Skeletal muscle tissue (tissue), 4 donors: ENCODE data around the gene ST6GALNAC1. TPM values are rescaled to one million over a fixed set of nuclear protein-coding genes. Genes with fewer than 3 reads are reported as not detected.
"Not testable (repeated sequence)": the region's sequence is repeated elsewhere in the genome, so short reads cannot be mapped to it uniquely, and the experiment has no call there.

Experiments used
- H3K27ac ChIP-seq: one replicate; pipeline ENCODE4 v1.7.0; 2013; ENCODE audit warnings: mild to moderate bottlenecking, low read depth, low read length, inconsistent platforms
- H3K27me3 ChIP-seq, 3 donors: one replicate each; pipeline ENCODE4 v1.7.0; 2013; ENCODE audit warnings: low read length in 3 of 3; ENCODE audit not compliant: control insufficient read depth in 3 of 3, insufficient read depth in 3 of 3
- H3K36me3 ChIP-seq, 3 donors: one replicate each; pipeline ENCODE4 v1.7.0; 2013; ENCODE audit warnings: low read length in 3 of 3; ENCODE audit not compliant: control insufficient read depth in 3 of 3, insufficient read depth in 3 of 3
- H3K4me1 ChIP-seq, 3 donors: one replicate each; pipeline ENCODE4 v1.7.0; 2013; ENCODE audit warnings: low read length in 3 of 3, mild to moderate bottlenecking in 3 of 3; ENCODE audit not compliant: control insufficient read depth in 3 of 3, insufficient read depth in 3 of 3
- H3K4me3 ChIP-seq, 3 donors: one replicate each; pipeline ENCODE4 v1.7.0; 2013; ENCODE audit warnings: low read length in 3 of 3
- H3K9ac ChIP-seq, 3 donors: one replicate each; pipeline ENCODE4 v1.7.0; 2013; ENCODE audit warnings: low read length in 3 of 3, mild to moderate bottlenecking in 3 of 3, moderate library complexity in 2 of 3, low read depth in 1 of 3
- H3K9me3 ChIP-seq, 3 donors: one replicate each; pipeline ENCODE4 v1.7.0; 2013; ENCODE audit warnings: low read length in 3 of 3; ENCODE audit not compliant: control insufficient read depth in 3 of 3
- total RNA-seq: library from RNA; depleted of rRNA; stranded (reverse); fragments of >200 nt; gene quantifications from one replicate; pipeline ENCODE4 v1.2.3, GENCODE V29; 2014
- donor health status: Osteomylitis.

ST6GALNAC1 gene
- total RNA-seq, 1 donor from 2014 or later: not detected

DNA sequence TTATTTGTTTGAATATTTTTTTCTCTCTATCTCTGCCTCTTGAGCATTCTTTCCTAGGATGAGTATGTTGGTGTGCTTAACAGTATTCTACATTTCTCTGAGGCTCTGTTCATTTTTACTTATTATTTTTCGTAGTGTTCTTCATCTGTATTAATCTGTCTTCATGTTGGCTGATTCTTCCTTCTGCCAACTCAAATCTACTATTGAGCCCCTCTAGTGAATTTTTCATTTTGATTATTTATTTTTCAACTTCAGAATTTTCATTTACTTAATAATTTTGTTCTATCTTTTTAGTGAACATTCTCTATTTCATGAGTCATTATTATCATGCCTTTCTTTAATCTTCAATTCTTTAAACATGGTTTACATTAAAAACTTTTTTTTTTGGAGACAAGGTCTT lies 3.2 kb upstream of the ST6GALNAC1 start:
- no peak overlapping the region for H3K9ac ChIP-seq
- no peaks in the 10 kb centered on the region for H3K9me3 ChIP-seq
- no peaks in the 10 kb centered on the region for H3K36me3 ChIP-seq

DNA sequence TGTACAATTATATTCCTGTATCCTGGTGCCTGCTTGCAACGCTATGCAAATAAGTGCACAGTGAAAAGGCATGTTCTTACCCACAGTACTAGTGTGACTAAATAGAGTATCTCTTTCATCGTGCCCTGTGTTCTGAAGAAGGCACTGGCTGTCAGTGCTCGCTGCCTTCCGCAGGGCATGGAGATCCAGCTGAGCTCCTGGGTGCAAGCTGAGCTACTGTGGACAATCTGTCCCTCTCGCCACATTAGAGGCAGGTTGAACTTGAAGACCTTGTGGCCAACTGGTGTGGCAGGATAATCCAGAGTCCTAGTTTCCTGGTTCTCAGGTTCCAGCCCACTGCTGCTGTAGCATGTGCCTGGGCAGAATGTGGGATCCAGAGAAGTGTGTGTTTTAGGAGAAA lies 1.9 kb upstream of the ST6GALNAC1 start:
- Histone ChIP-seq H3K36me3 (no peaks in the 10 kb centered on the region), H3K9ac (no peak overlapping the region), H3K9me3 (no peaks in the 10 kb centered on the region), H3K4me3 (no peak overlapping the region), H3K27me3 (peaks cover 0 to 4% (median 3%) of the 10 kb centered on the region in 3 donors), H3K4me1 (peaks cover 0 to 4% (median 0%) of the 10 kb centered on the region in 3 donors), H3K27ac (no peak overlapping the region)

More for the DNA sequence above, 3.2 kb upstream of the ST6GALNAC1 start:
- H3K4me1 ChIP-seq: peaks cover 0 to 4% (median 0%) of the 10 kb centered on the region in 3 donors
- H3K27me3 ChIP-seq: peaks cover 0 to 4% (median 3%) of the 10 kb centered on the region in 3 donors
- H3K4me3 ChIP-seq: no peak overlapping the region
- H3K27ac ChIP-seq: no peak overlapping the region

DNA sequence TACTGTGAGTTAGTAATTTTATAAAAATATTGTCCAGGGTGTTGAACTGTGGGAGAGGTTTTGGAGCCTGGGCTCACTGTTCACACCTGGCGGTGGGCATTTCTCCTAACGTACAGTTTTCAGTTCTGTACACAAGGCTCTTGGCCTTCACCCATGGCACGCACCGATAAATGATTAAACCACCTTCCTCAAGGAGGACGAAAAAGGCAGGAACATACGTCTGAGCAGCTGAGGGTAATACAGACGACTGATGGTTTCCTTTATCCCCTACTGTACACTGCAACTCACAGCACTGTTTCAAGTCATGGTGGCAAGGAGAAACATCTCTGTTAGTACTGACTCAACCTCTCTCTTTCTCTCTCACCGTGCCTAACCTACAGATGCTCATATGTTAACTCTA lies 1.4 kb upstream of the ST6GALNAC1 start:
- Histone ChIP-seq H3K4me3 (no peak overlapping the region), H3K9ac (no peak overlapping the region), H3K36me3 (no peaks in the 10 kb centered on the region), H3K4me1 (peaks cover 0 to 4% (median 0%) of the 10 kb centered on the region in 3 donors), H3K27me3 (peaks cover 0 to 4% (median 3%) of the 10 kb centered on the region in 3 donors), H3K27ac (no peak overlapping the region), H3K9me3 (no peaks in the 10 kb centered on the region)

- no peaks in the 10 kb centered on the region for H3K9me3 ChIP-seq
- H3K36me3 ChIP-seq: no peaks in the 10 kb centered on the region
- peak overlapping the region in 1 of 3 donors; percentile 16 for H3K9ac ChIP-seq
- peaks cover 0 to 4% (median 0%) of the 10 kb centered on the region in 3 donors for H3K4me1 ChIP-seq
- H3K27ac ChIP-seq: no peak overlapping the region
- peaks cover 0 to 2% (median 0%) of the 10 kb centered on the region in 3 donors for H3K27me3 ChIP-seq
- H3K4me3 ChIP-seq: peak overlapping the region in 1 of 3 donors; percentile 41
Observed at GRCh38 chr17:76642994-76643393, 563 bp downstream of the ST6GALNAC1 start.

GRCh38 chr17:76642032-76642561 lies 1.5 kb downstream of the ST6GALNAC1 start:
- no peak overlapping the region for H3K9ac ChIP-seq
- H3K4me1 ChIP-seq: peaks cover 0 to 4% (median 0%) of the 10 kb centered on the region in 3 donors
- H3K27me3 ChIP-seq: no peaks in the 10 kb centered on the region
- H3K9me3 ChIP-seq: no peaks in the 10 kb centered on the region
- H3K36me3 ChIP-seq: no peaks in the 10 kb centered on the region
- no peak overlapping the region for H3K4me3 ChIP-seq
- H3K27ac ChIP-seq: no peak overlapping the region

GRCh38 chr17:76641501-76641900 lies 2.1 kb downstream of the ST6GALNAC1 start:
- Histone ChIP-seq H3K27ac (no peak overlapping the region), H3K36me3 (no peaks in the 10 kb centered on the region), H3K9ac (no peak overlapping the region), H3K4me3 (no peak overlapping the region), H3K9me3 (no peaks in the 10 kb centered on the region), H3K27me3 (no peaks in the 10 kb centered on the region), H3K4me1 (peaks cover 0 to 4% (median 0%) of the 10 kb centered on the region in 3 donors)

GRCh38 chr17:76640550-76641380 lies 2.8 kb downstream of the ST6GALNAC1 start:
- Histone ChIP-seq H3K4me3 (no peak overlapping the region), H3K36me3 (no peaks in the 10 kb centered on the region), H3K27ac (no peak overlapping the region), H3K9me3 (no peaks in the 10 kb centered on the region), H3K27me3 (no peaks in the 10 kb centered on the region), H3K9ac (no peak overlapping the region), H3K4me1 (peaks cover 0 to 4% (median 0%) of the 10 kb centered on the region in 3 donors)

- no peaks in the 10 kb centered on the region for H3K4me1 ChIP-seq
- H3K27ac ChIP-seq: no peak overlapping the region
- no peak overlapping the region for H3K4me3 ChIP-seq
Observed at GRCh38 chr17:76638263-76638662, 5.3 kb downstream of the ST6GALNAC1 start.

DNA sequence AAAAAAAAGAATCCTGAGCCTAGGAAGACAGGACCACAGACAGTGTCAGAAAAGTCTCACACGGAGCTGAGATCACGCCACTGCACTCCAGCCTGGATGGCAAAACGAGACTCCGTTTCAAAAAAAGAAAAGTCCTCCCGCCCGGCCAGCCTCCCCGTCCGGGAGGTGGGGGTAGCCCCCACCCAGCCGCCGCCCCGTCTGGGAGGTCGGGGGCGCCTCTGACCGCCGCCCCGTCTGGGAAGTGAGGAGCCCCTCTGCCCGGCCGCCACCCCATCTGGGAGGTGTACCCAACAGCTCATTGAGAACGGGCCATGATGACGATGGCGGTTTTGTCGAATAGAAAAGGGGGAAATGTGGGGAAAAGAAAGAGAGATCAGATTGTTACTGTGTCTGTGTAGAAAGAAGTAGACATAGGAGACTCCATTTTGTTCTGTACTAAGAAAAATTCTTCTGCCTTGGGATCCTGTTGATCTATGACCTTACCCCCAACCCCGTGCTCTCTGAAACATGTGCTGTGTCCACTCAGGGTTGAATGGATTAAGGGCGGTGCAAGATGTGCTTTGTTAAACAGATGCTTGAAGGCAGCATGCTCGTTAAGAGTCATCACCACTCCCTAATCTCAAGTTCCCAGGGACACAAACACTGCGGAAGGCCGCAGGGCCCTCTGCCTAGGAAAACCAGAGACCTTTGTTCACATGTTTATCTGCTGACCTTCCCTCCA lies 6.9 kb downstream of the ST6GALNAC1 start:
- not testable (repeated sequence) for H3K4me1 ChIP-seq, H3K27ac ChIP-seq, H3K36me3 ChIP-seq, H3K27me3 ChIP-seq, H3K4me3 ChIP-seq, H3K9me3 ChIP-seq, H3K9ac ChIP-seq

More at GRCh38 chr17:76638263-76638662, 5.3 kb downstream of the ST6GALNAC1 start:
- H3K9me3 ChIP-seq: no peaks in the 10 kb centered on the region
- H3K36me3 ChIP-seq: no peaks in the 10 kb centered on the region
- no peaks in the 10 kb centered on the region for H3K27me3 ChIP-seq
- no peak overlapping the region for H3K9ac ChIP-seq
